HL-60 (cell line): ENCODE data around the gene SPATA46.

Experiments
- GABPA ChIP-seq: IDR thresholded peaks from 2 replicates; pipeline ENCODE4 v1.6.1; 2012; ENCODE audit warnings: low read depth
- POLR2AphosphoS5 ChIP-seq: IDR thresholded peaks from 2 replicates; pipeline ENCODE4 v1.6.1; 2012; ENCODE audit warnings: low read depth
- TF ChIP-seq, protein P1 (sequence below): IDR thresholded peaks from one replicate; pipeline ENCODE4 v1.5.1; 2011; ENCODE audit warnings: low read length, control low read depth, inconsistent platforms; ENCODE audit not compliant: insufficient read depth

DNA sequence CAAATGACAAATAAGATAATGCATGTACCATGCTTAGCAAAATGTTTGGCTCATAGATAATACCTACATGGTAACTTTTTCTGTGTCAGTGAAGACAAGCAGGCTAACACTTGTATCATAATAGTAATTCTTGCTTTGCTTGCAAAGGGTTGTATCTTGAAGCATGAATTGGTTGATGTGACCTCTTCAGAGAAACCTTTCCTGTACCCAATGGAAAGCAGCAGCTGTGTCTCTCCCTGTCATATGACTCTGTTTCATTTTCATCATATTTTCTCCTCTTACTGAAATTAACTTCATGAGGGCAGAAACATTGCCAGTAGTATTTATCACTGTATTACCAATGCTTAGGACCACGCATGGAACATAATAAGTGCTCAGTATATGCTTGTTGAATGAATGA lies 30.9 kb upstream of the SPATA46 start:
- TF ChIP-seq, protein P1, sequence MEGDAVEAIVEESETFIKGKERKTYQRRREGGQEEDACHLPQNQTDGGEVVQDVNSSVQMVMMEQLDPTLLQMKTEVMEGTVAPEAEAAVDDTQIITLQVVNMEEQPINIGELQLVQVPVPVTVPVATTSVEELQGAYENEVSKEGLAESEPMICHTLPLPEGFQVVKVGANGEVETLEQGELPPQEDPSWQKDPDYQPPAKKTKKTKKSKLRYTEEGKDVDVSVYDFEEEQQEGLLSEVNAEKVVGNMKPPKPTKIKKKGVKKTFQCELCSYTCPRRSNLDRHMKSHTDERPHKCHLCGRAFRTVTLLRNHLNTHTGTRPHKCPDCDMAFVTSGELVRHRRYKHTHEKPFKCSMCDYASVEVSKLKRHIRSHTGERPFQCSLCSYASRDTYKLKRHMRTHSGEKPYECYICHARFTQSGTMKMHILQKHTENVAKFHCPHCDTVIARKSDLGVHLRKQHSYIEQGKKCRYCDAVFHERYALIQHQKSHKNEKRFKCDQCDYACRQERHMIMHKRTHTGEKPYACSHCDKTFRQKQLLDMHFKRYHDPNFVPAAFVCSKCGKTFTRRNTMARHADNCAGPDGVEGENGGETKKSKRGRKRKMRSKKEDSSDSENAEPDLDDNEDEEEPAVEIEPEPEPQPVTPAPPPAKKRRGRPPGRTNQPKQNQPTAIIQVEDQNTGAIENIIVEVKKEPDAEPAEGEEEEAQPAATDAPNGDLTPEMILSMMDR, result no peak
- no peak for TF ChIP-seq GABPA
- no peak for TF ChIP-seq POLR2AphosphoS5
